NK-92 treated with Interleukin-12 subunit alpha and Interleukin-12 subunit beta, amount 100 ng/mL, for 24 hours (cell line): Measurements from ENCODE around the gene PDP2.
A peak's percentile ranks its signal among the peaks of the same experiment; 100 is the strongest.
"Not testable (repeated sequence)": the region's sequence is repeated elsewhere in the genome, so short reads cannot be mapped to it uniquely, and the experiment has no call there.

Experiments used
- DNase-seq: peaks from one replicate; lab custom pipeline; 2025; lab: John Stamatoyannopoulos, UW

Gene PDP2

GRCh38 chr16:66853261-66854139, 26.8 kb upstream of the PDP2 start:
- DNase-seq = no peak

- DNase-seq = no peak
Measured at GRCh38 chr16:66856184-66856730, 24.1 kb upstream of the PDP2 start.

- DNase-seq = no peak
Measured at GRCh38 chr16:66856801-66857200, 23.5 kb upstream of the PDP2 start.

- no peak for DNase-seq
Measured at GRCh38 chr16:66857437-66857836, 22.9 kb upstream of the PDP2 start.

GRCh38 chr16:66858740-66859396, 21.4 kb upstream of the PDP2 start:
- DNase-seq = no peak

GRCh38 chr16:66859397-66860068, 20.8 kb upstream of the PDP2 start:
- DNase-seq = no peak

- no peak for DNase-seq
Measured at GRCh38 chr16:66862023-66862520, 18.2 kb upstream of the PDP2 start.

- DNase-seq = no peak
Measured at GRCh38 chr16:66863707-66864106, 16.6 kb upstream of the PDP2 start.

- no peak for DNase-seq
Measured at GRCh38 chr16:66869424-66869823, 10.9 kb upstream of the PDP2 start.

GRCh38 chr16:66871363-66871762, 9.0 kb upstream of the PDP2 start:
- DNase-seq = not testable (repeated sequence)

GRCh38 chr16:66871840-66872239, 8.5 kb upstream of the PDP2 start:
- no peak for DNase-seq

GRCh38 chr16:66872559-66872942, 7.8 kb upstream of the PDP2 start:
- DNase-seq = no peak

- peak; percentile 93 for DNase-seq
Measured at GRCh38 chr16:66872943-66873684, 7.2 kb upstream of the PDP2 start.

- DNase-seq = no peak
Measured at GRCh38 chr16:66873685-66874055, 6.6 kb upstream of the PDP2 start.

- no peak for DNase-seq
Measured at GRCh38 chr16:66874079-66874775, 6.1 kb upstream of the PDP2 start.

GRCh38 chr16:66878067-66878466, 2.2 kb upstream of the PDP2 start:
- DNase-seq = peak; percentile 63

GRCh38 chr16:66881014-66881417, 701 bp downstream of the PDP2 start:
- no peak for DNase-seq

- DNase-seq = no peak
Measured at GRCh38 chr16:66881560-66881959, 1.2 kb downstream of the PDP2 start.

- DNase-seq = no peak
Measured at GRCh38 chr16:66881964-66882508, 1.7 kb downstream of the PDP2 start.

- DNase-seq = no peak
Measured at GRCh38 chr16:66882702-66883101, 2.4 kb downstream of the PDP2 start.

- DNase-seq = no peak
Measured at GRCh38 chr16:66885491-66885890, 5.2 kb downstream of the PDP2 start.
